ENCODE measurements around the gene SHROOM2. TPM values are rescaled to one million over a fixed set of nuclear protein-coding genes. Genes with fewer than 3 reads are reported as not detected.

SHROOM2 gene
- total and polyA plus RNA-seq, 2 of the 4 experiments (the other 2 are of a cell fraction), result 8.1 to 14.2 TPM

DNA sequence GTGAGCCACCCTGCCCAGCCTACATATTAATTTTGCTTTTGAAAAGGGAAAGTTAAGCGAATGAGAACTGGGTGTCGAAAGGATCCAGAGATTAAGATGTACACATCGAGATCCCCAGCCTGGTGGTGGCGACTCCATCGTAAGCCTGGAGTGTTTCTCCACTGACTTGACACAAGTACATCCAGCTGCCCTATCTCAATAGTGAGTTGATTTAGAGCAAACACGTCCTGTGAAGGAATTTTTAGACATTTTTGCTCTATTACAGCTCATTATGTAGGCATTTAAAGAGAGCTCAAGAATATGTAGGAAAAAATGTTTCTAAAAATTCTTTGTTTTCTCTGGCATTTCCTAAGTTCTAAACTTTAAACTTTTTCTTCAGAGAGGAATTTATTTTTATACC, 169.3 kb downstream of the SHROOM2 start:
- Histone ChIP-seq H3K27ac (ENCODE audit: insufficient read depth, low read length) (peak overlapping the region; percentile 99), H4K8ac (ENCODE audit: low read depth in 2 of 2, low read length in 2 of 2) (peak overlapping the region; percentile 90 to 93), H2BK5ac (ENCODE audit: low read depth, low read length, poor library complexity, severe bottlenecking) (peak overlapping the region; percentile 94), H3K4me3 (ENCODE audit: insufficient read depth, low read depth, low read length) (no peak overlapping the region), H4K5ac (ENCODE audit: low read depth, low read length) (peak overlapping the region; percentile 93), H3K27me3 (ENCODE audit: control insufficient read depth, insufficient read depth, low read length) (no peaks in the 10 kb centered on the region), H3K9me1 (ENCODE audit: insufficient read depth, low read length) (no peaks in the 10 kb centered on the region), H2AK9ac (replicated peaks; ENCODE audit: low read depth, low read length, poor library complexity) (peak overlapping the region; percentile 59), H2BK15ac (ENCODE audit: low read depth, low read length) (peak overlapping the region; percentile 77; the same call in 2 of the 3 replicates), H2AK5ac (ENCODE audit: low read depth, low read length) (peak overlapping the region; percentile 98), H3K14ac (replicated peaks; ENCODE audit: low read depth, low read length) (peak overlapping the region; percentile 85), H3K79me1 (ENCODE audit: low read depth in 1 of 2, low read length in 2 of 2) (no peaks in the 10 kb centered on the region), H4K91ac (ENCODE audit: insufficient read depth, low read depth, low read length) (peak overlapping the region; percentile 93), H3K56ac (ENCODE audit: extremely low read depth, insufficient read depth, low read length) (peak overlapping the region; percentile 74; the same call in 1 of the 2 replicates), H2BK120ac (ENCODE audit: low read depth, low read length) (peak overlapping the region; percentile 96), H4K20me1 (ENCODE audit: insufficient read depth, low read length) (no peaks in the 10 kb centered on the region), H3K9ac (ENCODE audit: low read depth, low read length) (peak overlapping the region; percentile 33), H3K18ac (ENCODE audit: low read depth, low read length) (peak overlapping the region; percentile 98), H3K4ac (ENCODE audit: low read depth, low read length) (peak overlapping the region; percentile 95), H2BK20ac (ENCODE audit: low read depth, low read length) (peak overlapping the region; percentile 91), H2AFZ (replicated peaks; ENCODE audit: low read length, poor library complexity) (peak overlapping the region; percentile 36), H3K4me1 (ENCODE audit: control insufficient read depth, insufficient read depth, low read length) (peaks cover 8% of the 10 kb centered on the region), H3K4me2 (ENCODE audit: low read depth, low read length) (peak overlapping the region; percentile 67; the same call in 1 of the 2 replicates), H3K23ac (ENCODE audit: low read depth, low read length) (peak overlapping the region; percentile 41; the same call in 1 of the 2 replicates), H3K9me3 (ENCODE audit: control insufficient read depth, insufficient read depth, low read length) (peaks cover 6% of the 10 kb centered on the region; the same call in 1 of the 2 replicates), H3K36me3 (ENCODE audit: control insufficient read depth, insufficient read depth, low read length) (no peaks in the 10 kb centered on the region)
- DNase-seq (peak; percentile 90), ATAC-seq (ENCODE audit: low read depth) (peak; percentile 84)
- TF ChIP-seq CEBPB (IDR thresholded peaks at IDR 0.05; ENCODE audit: low read depth, low read length) (no peak), NFE2L2 (IDR thresholded peaks at IDR 0.05; ENCODE audit: low read depth, low read length) (no peak), MXI1 (IDR thresholded peaks at IDR 0.05; ENCODE audit: borderline replicate concordance, low read depth, low read length) (no peak), RAD21 (IDR thresholded peaks at IDR 0.05; ENCODE audit: low read length) (no peak), FOS (IDR thresholded peaks at IDR 0.05; ENCODE audit: low read depth, low read length) (no peak), BHLHE40 (IDR thresholded peaks at IDR 0.05; ENCODE audit: low read depth, low read length) (no peak), MAFK (IDR thresholded peaks at IDR 0.05; ENCODE audit: low read depth, low read length) (no peak), POLR2A (IDR thresholded peaks at IDR 0.05; ENCODE audit: low read depth, low read length) (no peak), CHD1 (IDR thresholded peaks at IDR 0.05; ENCODE audit: low read depth, low read length) (no peak), MAZ (IDR thresholded peaks at IDR 0.05; ENCODE audit: borderline replicate concordance, low read depth, low read length) (no peak), RFX5 (IDR thresholded peaks at IDR 0.05; ENCODE audit: low read depth, low read length) (no peak), RCOR1 (IDR thresholded peaks at IDR 0.05; ENCODE audit: insufficient replicate concordance, low read length) (no peak), SMC3 (IDR thresholded peaks at IDR 0.05; ENCODE audit: low read depth, low read length) (no peak)
- TF ChIP-seq, protein P1, sequence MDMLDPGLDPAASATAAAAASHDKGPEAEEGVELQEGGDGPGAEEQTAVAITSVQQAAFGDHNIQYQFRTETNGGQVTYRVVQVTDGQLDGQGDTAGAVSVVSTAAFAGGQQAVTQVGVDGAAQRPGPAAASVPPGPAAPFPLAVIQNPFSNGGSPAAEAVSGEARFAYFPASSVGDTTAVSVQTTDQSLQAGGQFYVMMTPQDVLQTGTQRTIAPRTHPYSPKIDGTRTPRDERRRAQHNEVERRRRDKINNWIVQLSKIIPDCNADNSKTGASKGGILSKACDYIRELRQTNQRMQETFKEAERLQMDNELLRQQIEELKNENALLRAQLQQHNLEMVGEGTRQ (IDR thresholded peaks at IDR 0.05; ENCODE audit: low read depth, low read length), result no peak
- TF ChIP-seq, protein P2, sequence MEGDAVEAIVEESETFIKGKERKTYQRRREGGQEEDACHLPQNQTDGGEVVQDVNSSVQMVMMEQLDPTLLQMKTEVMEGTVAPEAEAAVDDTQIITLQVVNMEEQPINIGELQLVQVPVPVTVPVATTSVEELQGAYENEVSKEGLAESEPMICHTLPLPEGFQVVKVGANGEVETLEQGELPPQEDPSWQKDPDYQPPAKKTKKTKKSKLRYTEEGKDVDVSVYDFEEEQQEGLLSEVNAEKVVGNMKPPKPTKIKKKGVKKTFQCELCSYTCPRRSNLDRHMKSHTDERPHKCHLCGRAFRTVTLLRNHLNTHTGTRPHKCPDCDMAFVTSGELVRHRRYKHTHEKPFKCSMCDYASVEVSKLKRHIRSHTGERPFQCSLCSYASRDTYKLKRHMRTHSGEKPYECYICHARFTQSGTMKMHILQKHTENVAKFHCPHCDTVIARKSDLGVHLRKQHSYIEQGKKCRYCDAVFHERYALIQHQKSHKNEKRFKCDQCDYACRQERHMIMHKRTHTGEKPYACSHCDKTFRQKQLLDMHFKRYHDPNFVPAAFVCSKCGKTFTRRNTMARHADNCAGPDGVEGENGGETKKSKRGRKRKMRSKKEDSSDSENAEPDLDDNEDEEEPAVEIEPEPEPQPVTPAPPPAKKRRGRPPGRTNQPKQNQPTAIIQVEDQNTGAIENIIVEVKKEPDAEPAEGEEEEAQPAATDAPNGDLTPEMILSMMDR (conservative IDR thresholded peaks at IDR 0.05; ENCODE audit: low read depth, low read length), result no peak
- TF ChIP-seq, protein P3, sequence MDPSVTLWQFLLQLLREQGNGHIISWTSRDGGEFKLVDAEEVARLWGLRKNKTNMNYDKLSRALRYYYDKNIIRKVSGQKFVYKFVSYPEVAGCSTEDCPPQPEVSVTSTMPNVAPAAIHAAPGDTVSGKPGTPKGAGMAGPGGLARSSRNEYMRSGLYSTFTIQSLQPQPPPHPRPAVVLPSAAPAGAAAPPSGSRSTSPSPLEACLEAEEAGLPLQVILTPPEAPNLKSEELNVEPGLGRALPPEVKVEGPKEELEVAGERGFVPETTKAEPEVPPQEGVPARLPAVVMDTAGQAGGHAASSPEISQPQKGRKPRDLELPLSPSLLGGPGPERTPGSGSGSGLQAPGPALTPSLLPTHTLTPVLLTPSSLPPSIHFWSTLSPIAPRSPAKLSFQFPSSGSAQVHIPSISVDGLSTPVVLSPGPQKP (IDR thresholded peaks at IDR 0.05; ENCODE audit: borderline replicate concordance, low read depth, low read length), result no peak
- intact Hi-C loops (cut with micrococcal nuclease), result loop anchor here (2.0 kb wide), 1 partner anchor 57 kb away; no protein-coding TSS in a partner anchor
- ChIA-PET POLR2A (ENCODE audit: unreplicated experiment) (no interaction called here), CTCF (interaction anchor here (0.7 to 0.9 kb wide), 2 partner anchors 51 to 62 kb away, joined by 3 to 4 read pairs; no protein-coding TSS in a partner anchor)
- no CpG with 5 or more reads among the region's 6 CpGs for WGBS, 2 experiments (ENCODE audit: extremely low coverage in 2 of 2, insufficient read length in 1 of 2)
- in situ Hi-C loops (cut with MboI; ENCODE audit: low sequenced_read_pairs), result no loop called here
- no TSS peak for BruUV-seq (replicated peaks)
- dilution Hi-C loops (cut with HindIII; ENCODE audit: low sequenced_read_pairs, unreplicated experiment), result no loop called here
